Stimulated activated CD8-positive, alpha-beta memory T cell treated with anti-CD3 and anti-CD28 coated beads, Interleukin-15, amount 100 ng/mL, for 4 hours (primary cell): Measurements from ENCODE around the gene NAPEPLD.
"Not testable (repeated sequence)": the region's sequence is repeated elsewhere in the genome, so short reads cannot be mapped to it uniquely, and the experiment has no call there.

Experiments
- DNase-seq, 2 donors: peaks; one replicate each; pipeline ENCODE4 v3.0.0-alpha.2; 2020; ENCODE audit warnings: low read depth in 2 of 2

NAPEPLD gene

GRCh38 chr7:103068414-103069403 is 80.2 kb downstream of the NAPEPLD start:
- no peak for DNase-seq

GRCh38 chr7:103065667-103066066 is 83.2 kb downstream of the NAPEPLD start:
- no peak for DNase-seq

GRCh38 chr7:103063895-103064294 is 85.0 kb downstream of the NAPEPLD start:
- no peak for DNase-seq

- DNase-seq = no peak
Measured at GRCh38 chr7:103059471-103059870, 89.4 kb downstream of the NAPEPLD start.

GRCh38 chr7:103058122-103058521 is 90.8 kb downstream of the NAPEPLD start:
- no peak for DNase-seq

GRCh38 chr7:103056006-103056405 is 92.9 kb downstream of the NAPEPLD start:
- DNase-seq = not testable (repeated sequence)

- no peak for DNase-seq
Measured at GRCh38 chr7:103051519-103051918, 97.4 kb downstream of the NAPEPLD start.
